NB4 (cell line): Measurements from ENCODE around the gene CEP89.

Source experiments
- MAX ChIP-seq: IDR thresholded peaks from 2 replicates; pipeline ENCODE4 v1.6.1; 2011; ENCODE audit warnings: low read depth, low read length
- POLR2A ChIP-seq: IDR thresholded peaks from 2 replicates; pipeline ENCODE4 v1.6.1; 2011; ENCODE audit warnings: mild to moderate bottlenecking; ENCODE audit not compliant: insufficient read length; ENCODE audit errors: extremely low read depth
- TF ChIP-seq, protein P1 (sequence below): IDR thresholded peaks from one replicate; pipeline ENCODE4 v1.5.1; 2012; ENCODE audit warnings: low read depth, low read length

DNA sequence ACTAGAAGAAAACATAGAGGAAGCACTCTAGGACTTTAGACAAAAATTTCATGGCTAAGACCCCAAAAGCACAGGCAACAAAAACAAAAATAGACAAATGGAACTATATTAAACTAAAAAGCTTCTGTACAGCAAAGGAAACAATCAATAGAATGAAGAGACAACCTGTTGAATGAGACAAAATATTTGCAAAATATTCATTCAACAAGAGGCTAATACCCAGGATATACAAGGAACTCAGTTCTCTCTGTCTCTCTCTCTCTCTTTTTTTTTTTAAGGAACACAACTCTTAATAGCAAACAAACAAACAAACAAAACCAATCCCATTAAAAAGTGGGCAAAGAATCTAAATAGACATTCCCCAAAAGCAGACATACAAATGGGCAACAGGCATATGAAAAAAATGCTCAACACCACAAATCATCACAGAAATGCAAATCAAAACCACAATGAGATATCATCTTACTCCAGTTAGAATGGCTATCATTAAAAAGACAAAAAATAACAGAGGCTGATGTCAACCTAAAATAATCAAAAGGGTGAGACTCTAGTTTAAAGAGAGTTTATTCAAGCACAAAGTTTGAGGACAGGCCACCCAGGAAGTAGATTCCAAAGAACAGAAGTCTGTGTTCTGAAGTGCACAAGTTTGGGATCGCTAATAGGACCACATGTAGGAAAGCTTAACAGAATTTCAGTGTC, 75.1 kb downstream of the CEP89 start:
- TF ChIP-seq, protein P1, sequence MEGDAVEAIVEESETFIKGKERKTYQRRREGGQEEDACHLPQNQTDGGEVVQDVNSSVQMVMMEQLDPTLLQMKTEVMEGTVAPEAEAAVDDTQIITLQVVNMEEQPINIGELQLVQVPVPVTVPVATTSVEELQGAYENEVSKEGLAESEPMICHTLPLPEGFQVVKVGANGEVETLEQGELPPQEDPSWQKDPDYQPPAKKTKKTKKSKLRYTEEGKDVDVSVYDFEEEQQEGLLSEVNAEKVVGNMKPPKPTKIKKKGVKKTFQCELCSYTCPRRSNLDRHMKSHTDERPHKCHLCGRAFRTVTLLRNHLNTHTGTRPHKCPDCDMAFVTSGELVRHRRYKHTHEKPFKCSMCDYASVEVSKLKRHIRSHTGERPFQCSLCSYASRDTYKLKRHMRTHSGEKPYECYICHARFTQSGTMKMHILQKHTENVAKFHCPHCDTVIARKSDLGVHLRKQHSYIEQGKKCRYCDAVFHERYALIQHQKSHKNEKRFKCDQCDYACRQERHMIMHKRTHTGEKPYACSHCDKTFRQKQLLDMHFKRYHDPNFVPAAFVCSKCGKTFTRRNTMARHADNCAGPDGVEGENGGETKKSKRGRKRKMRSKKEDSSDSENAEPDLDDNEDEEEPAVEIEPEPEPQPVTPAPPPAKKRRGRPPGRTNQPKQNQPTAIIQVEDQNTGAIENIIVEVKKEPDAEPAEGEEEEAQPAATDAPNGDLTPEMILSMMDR: no peak
- no peak for TF ChIP-seq POLR2A
- TF ChIP-seq MAX: no peak
